HepG2 (cell line): ENCODE measurements around the gene TXNL4B.

Source experiments
- CTCF ChIP-seq: sonication (generic); formaldehyde crosslinking; IDR thresholded peaks from 2 replicates; pipeline ENCODE4 v1.5.0; 2020; ENCODE audit warnings: mild to moderate bottlenecking, missing genetic modification reagents, moderate library complexity
- EP300 ChIP-seq, 3 experiments: sonication (generic) in 1 of 3; formaldehyde crosslinking in 1 of 3; IDR thresholded peaks; 2 replicates each; pipeline versions ENCODE4 v1.5.1 to v1.6.1; 2011 to 2020; ENCODE audit warnings: low read depth in 2 of 3, low read length in 2 of 3, borderline replicate concordance in 1 of 3, improper control_type of control experiment in 1 of 3, mild to moderate bottlenecking in 1 of 3, missing genetic modification reagents in 1 of 3, moderate library complexity in 1 of 3
- KLF16 ChIP-seq, 2 experiments: sonication (generic) in 1 of 2; formaldehyde crosslinking in 1 of 2; IDR thresholded peaks; 2 replicates each; pipeline versions ENCODE4 v1.6.1 to v1.8.0; 2016 to 2023; ENCODE audit warnings: missing genetic modification reagents in 2 of 2, missing compliant biosample characterization in 1 of 2
- MYC ChIP-seq: sonication (generic); formaldehyde crosslinking; IDR thresholded peaks from 2 replicates; pipeline ENCODE4 v1.9.0; 2021; ENCODE audit warnings: missing genetic modification reagents, borderline replicate concordance
- POLR2AphosphoS2 ChIP-seq: IDR thresholded peaks from 2 replicates; pipeline ENCODE4 v1.6.1; 2011; ENCODE audit warnings: low read depth, low read length, improper control_type of control experiment
- SIN3A ChIP-seq: IDR thresholded peaks from 2 replicates; pipeline ENCODE4 v1.6.1; 2011; ENCODE audit warnings: low read depth, mild to moderate bottlenecking, control low read depth, low read length, borderline replicate concordance
- ZNF530 ChIP-seq: sonication (generic); formaldehyde crosslinking; IDR thresholded peaks from 2 replicates; pipeline ENCODE4 v1.5.0; 2020; ENCODE audit warnings: low read depth, mild to moderate bottlenecking, missing genetic modification reagents

- no peak for TF ChIP-seq KLF16 (CRISPR knock-in tag; IDR thresholded peaks at IDR 0.05)
- TF ChIP-seq ZNF530 = no peak
- TF ChIP-seq POLR2AphosphoS2 = no peak
- TF ChIP-seq CTCF = no peak
- no peak for TF ChIP-seq MYC (CRISPR knock-in tag)
- TF ChIP-seq EP300 (IDR thresholded peaks at IDR 0.05; ENCODE audit: low read depth in 2 of 2, low read length in 2 of 2) = no peak
- TF ChIP-seq EP300 (CRISPR knock-in tag; IDR thresholded peaks at IDR 0.05; ENCODE audit: borderline replicate concordance) = no peak
- no peak for TF ChIP-seq SIN3A
Measured at GRCh38 chr16:72123426-72123825, 30.0 kb upstream of the TXNL4B start.
